ENCODE results near the gene CKAP2L. TPM values are rescaled to one million over a fixed set of nuclear protein-coding genes. Genes with fewer than 3 reads are reported as not detected.

The CKAP2L gene
- total and polyA plus RNA-seq, 2 donors (not counting 3 experiments of a cell fraction or from before 2014, with no cell fraction given), result 3.4 to 30.7 TPM

DNA sequence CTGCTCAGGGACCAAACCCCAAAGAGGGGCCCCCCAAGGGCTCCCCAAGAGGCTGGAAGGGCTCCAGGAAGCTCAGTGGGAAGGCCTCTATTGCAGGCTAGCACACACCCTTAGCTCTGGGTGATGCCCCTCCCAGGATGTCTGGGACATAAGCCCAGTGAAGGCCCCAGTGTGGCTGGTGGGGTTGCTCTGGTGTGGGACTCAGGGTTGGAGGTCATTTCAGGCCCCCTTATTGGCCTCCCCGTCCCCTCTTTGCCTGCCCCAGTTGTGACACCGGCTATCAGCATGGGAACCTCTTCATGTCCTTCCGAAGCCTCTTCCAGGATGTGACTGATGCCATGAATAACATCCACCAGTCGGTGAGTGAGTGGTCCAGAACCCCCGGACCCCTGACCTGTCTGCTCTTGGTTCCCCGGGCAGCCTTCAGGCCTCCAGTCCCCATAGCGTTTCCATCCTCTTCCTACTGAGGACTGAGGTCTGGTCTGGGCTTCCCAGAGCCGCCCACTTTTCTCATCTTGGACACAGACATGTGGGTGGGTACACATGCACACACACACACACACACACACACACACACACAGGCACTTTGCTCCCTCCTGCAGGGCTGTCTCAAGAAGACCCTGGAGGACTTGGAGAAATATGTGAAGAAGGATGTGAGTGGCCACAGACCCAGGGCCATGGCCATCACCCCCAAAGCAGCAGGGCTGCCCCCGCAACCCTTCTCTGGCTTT, 41.4 kb downstream of the CKAP2L start:
- ChIA-PET CTCF (interaction anchor here (0.8 to 9.1 kb wide), 3 partner anchors 96 to 138 kb away, joined by 3 to 207 read pairs (median 4); partner anchors contain the start of gene CHCHD5), POLR2A (interaction anchor here (0.5 kb wide), 1 partner anchor 291 kb away, joined by 3 read pairs; no protein-coding TSS in a partner anchor)
- H3K36me3 ChIP-seq (ENCODE audit: control insufficient read depth in 2 of 2, extremely low read depth in 1 of 2, insufficient read depth in 2 of 2, low read length in 2 of 2), result no peaks in the 10 kb centered on the region
- H2AFZ ChIP-seq (ENCODE audit: low read depth, low read length), result no peak overlapping the region
- intact Hi-C loops (cut with micrococcal nuclease), result no loop called here
- TF ChIP-seq JUN (IDR thresholded peaks at IDR 0.05; ENCODE audit: borderline replicate concordance, insufficient read depth, insufficient read length, low read depth), result no peak
- no peak for TF ChIP-seq EZH2 (IDR thresholded peaks at IDR 0.05; ENCODE audit: borderline replicate concordance, low read depth, low read length, severe bottlenecking)
- TF ChIP-seq POLR2A (IDR thresholded peaks at IDR 0.05; ENCODE audit: low read depth, low read length), result no peak
- TF ChIP-seq FOS (IDR thresholded peaks at IDR 0.05; ENCODE audit: borderline replicate concordance, insufficient read depth, low read length), result no peak
- TF ChIP-seq, protein P1, sequence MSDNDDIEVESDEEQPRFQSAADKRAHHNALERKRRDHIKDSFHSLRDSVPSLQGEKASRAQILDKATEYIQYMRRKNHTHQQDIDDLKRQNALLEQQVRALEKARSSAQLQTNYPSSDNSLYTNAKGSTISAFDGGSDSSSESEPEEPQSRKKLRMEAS (IDR thresholded peaks at IDR 0.05; ENCODE audit: insufficient read depth, insufficient read length), result no peak
- TF ChIP-seq MYC (IDR thresholded peaks at IDR 0.05; ENCODE audit: low read depth, low read length), result no peak
- TF ChIP-seq, protein P2, sequence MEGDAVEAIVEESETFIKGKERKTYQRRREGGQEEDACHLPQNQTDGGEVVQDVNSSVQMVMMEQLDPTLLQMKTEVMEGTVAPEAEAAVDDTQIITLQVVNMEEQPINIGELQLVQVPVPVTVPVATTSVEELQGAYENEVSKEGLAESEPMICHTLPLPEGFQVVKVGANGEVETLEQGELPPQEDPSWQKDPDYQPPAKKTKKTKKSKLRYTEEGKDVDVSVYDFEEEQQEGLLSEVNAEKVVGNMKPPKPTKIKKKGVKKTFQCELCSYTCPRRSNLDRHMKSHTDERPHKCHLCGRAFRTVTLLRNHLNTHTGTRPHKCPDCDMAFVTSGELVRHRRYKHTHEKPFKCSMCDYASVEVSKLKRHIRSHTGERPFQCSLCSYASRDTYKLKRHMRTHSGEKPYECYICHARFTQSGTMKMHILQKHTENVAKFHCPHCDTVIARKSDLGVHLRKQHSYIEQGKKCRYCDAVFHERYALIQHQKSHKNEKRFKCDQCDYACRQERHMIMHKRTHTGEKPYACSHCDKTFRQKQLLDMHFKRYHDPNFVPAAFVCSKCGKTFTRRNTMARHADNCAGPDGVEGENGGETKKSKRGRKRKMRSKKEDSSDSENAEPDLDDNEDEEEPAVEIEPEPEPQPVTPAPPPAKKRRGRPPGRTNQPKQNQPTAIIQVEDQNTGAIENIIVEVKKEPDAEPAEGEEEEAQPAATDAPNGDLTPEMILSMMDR (IDR thresholded peaks at IDR 0.05; ENCODE audit: extremely low read depth in 1 of 2, insufficient read depth in 1 of 2, low read depth in 1 of 2, low read length in 2 of 2), result no peak
- no peak for TF ChIP-seq POLR2AphosphoS5 (IDR thresholded peaks at IDR 0.05; ENCODE audit: insufficient read depth, low read depth, low read length)
- TF ChIP-seq GATA2 (IDR thresholded peaks at IDR 0.05; ENCODE audit: insufficient read depth, insufficient read length, low read depth, low read length), result no peak
- H4K20me1 ChIP-seq (replicated peaks; ENCODE audit: control insufficient read depth, extremely low read depth, insufficient read depth, low read length), result no peaks in the 10 kb centered on the region
- no peak overlapping the region for H3K4me2 ChIP-seq (ENCODE audit: insufficient read depth, low read length)
- FAIRE-seq (no peak), DNase-seq (ENCODE audit: low read depth, low spot score) (no peak)
- peaks cover 0 to 7% of the 10 kb centered on the region in 2 experiments for H3K27me3 ChIP-seq (ENCODE audit: control insufficient read depth in 2 of 2, insufficient read depth in 2 of 2, low read length in 2 of 2)
- no peaks in the 10 kb centered on the region for H3K9me3 ChIP-seq (replicated peaks; ENCODE audit: control insufficient read depth, insufficient read depth, low read length)
- H3K9ac ChIP-seq (replicated peaks; ENCODE audit: extremely low read depth, insufficient read depth, low read length), result no peak overlapping the region
- no peaks in the 10 kb centered on the region for H3K79me2 ChIP-seq (ENCODE audit: control insufficient read depth, insufficient read depth, low read length)
- no peaks in the 10 kb centered on the region for H3K9me1 ChIP-seq (replicated peaks; ENCODE audit: control insufficient read depth, extremely low read depth, insufficient read depth, low read length)
- BruUV-seq (replicated peaks), result no TSS peak
- dilution Hi-C loops (cut with MboI; ENCODE audit: extremely low pct_ligation_motif_present, low sequenced_read_pairs), result no loop called here
- H3K4me1 ChIP-seq (ENCODE audit: control insufficient read depth, extremely low read depth, insufficient read depth, low read length), result no peaks in the 10 kb centered on the region
- H3K27ac ChIP-seq (ENCODE audit: insufficient read depth, low read depth, low read length), result no peak overlapping the region
- no peak overlapping the region for H3K4me3 ChIP-seq (replicated peaks in 1 of 3; ENCODE audit: insufficient read depth in 1 of 3, low read depth in 1 of 3, low read length in 3 of 3)

Measured in endothelial cell of umbilical vein (primary cell).